Calu3 (cell line): ENCODE measurements around the gene KIAA1191. TPM values are rescaled to one million over a fixed set of nuclear protein-coding genes. Genes with fewer than 3 reads are reported as not detected.

Experiments
- BruUV-seq: library from RNA; stranded (reverse); fragments of 400-500 nt; replicated peaks from 2 replicates; lab custom pipeline; 2021; lab: Mats Ljungman, UMichigan
- CTCF ChIA-PET: fragments of 300-600 bp; sonication (Branson Sonifier 250); formaldehyde crosslinking; loops from one replicate; lab custom pipeline; 2022; ENCODE audit warnings: antibody characterized with exemption; lab: Charles Lee
- DNase-seq: peaks from one replicate; pipeline ENCODE4 v3.0.0; 2022
- H3K27ac Mint-ChIP-seq: one replicate; pipeline ENCODE4 v1.8.0; 2022; ENCODE audit warnings: mixed read lengths; ENCODE audit not compliant: unreplicated experiment
- H3K27me3 Mint-ChIP-seq: one replicate; pipeline ENCODE4 v1.8.0; 2022; ENCODE audit warnings: mixed read lengths; ENCODE audit not compliant: unreplicated experiment
- H3K36me3 Mint-ChIP-seq: one replicate; pipeline ENCODE4 v1.8.0; 2022; ENCODE audit warnings: mild to moderate bottlenecking, moderate library complexity, mixed read lengths; ENCODE audit not compliant: insufficient read depth, unreplicated experiment
- H3K4me1 Mint-ChIP-seq: one replicate; pipeline ENCODE4 v1.8.0; 2022; ENCODE audit warnings: mild to moderate bottlenecking, low read depth, mixed read lengths; ENCODE audit not compliant: unreplicated experiment
- H3K4me3 Mint-ChIP-seq: one replicate; pipeline ENCODE4 v1.8.0; 2022; ENCODE audit warnings: mild to moderate bottlenecking, low read depth, moderate library complexity, mixed read lengths; ENCODE audit not compliant: unreplicated experiment
- H3K9me3 Mint-ChIP-seq: one replicate; pipeline ENCODE4 v1.8.0; 2022; ENCODE audit warnings: low read depth, mixed read lengths; ENCODE audit not compliant: unreplicated experiment
- CTCF ChIP-seq: fragments of 200-600 bp; IDR thresholded peaks from one replicate; pipeline ENCODE4 v1.8.0; 2022; ENCODE audit warnings: antibody characterized with exemption; ENCODE audit not compliant: unreplicated experiment
- intact Hi-C: fragments of 100-400 bp; cut with micrococcal nuclease; formaldehyde crosslinking; loops from one replicate; pipeline ENCODE4 v1.10.0; 2022; ENCODE audit not compliant: unreplicated experiment
- total RNA-seq: library from RNA; stranded (reverse); gene quantifications from 2 replicates; pipeline ENCODE4 v1.2.3, GENCODE V29; 2022

KIAA1191 gene
- total RNA-seq, 1 experiment from 2014 or later: 79.0 TPM

DNA sequence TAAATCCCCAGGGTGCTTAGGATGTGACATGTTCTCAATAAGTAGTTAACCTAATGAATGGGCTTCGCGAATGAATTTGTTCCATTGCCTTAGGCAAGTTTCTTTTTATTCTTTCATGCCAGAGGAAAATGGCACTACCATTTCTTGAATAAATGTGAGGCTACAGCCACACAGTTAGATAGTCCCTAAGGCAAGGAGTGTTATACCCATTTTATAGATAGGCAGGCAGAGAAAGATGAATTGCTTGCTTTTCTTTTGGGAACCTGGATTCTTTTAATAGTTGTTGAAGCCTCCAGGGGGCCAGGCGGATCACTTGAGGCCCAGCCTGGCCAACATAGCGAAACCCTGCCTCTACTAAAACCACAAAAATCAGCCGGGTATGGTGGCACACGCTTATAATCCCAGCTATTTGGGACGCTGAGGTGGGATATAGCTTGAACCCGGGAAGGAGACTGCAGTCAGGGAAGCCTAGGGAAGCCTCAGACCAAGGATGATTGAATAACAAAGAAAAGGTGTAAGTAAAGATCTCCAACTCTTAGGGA lies 25.9 kb upstream of the KIAA1191 start:
- Mint-ChIP-seq H3K4me3 (peak overlapping the region; percentile 85), H3K9me3 (no peaks in the 10 kb centered on the region), H3K27me3 (no peaks in the 10 kb centered on the region), H3K36me3 (peaks cover 62% of the 10 kb centered on the region), H3K27ac (peak overlapping the region; percentile 94), H3K4me1 (peaks cover 23% of the 10 kb centered on the region)
- CTCF ChIA-PET: interaction anchor here (1.4 kb wide), 1 partner anchor 657 kb away, joined by 5 read pairs; no protein-coding TSS in a partner anchor
- intact Hi-C loops: no loop called here
- TF ChIP-seq CTCF: no peak
- DNase-seq: no peak
- TSS peak; percentile 64 for BruUV-seq

GRCh38 chr5:176386491-176386890 lies 24.9 kb upstream of the KIAA1191 start:
- intact Hi-C loops: no loop called here
- TF ChIP-seq CTCF: no peak
- H3K27me3 Mint-ChIP-seq: no peaks in the 10 kb centered on the region
- no TSS peak for BruUV-seq
- H3K9me3 Mint-ChIP-seq: no peaks in the 10 kb centered on the region
- DNase-seq: no peak
- peak overlapping the region; percentile 85 for H3K4me3 Mint-ChIP-seq
- no peak overlapping the region for H3K27ac Mint-ChIP-seq
- H3K4me1 Mint-ChIP-seq: peaks cover 23% of the 10 kb centered on the region
- CTCF ChIA-PET: no interaction called here
- H3K36me3 Mint-ChIP-seq: peaks cover 58% of the 10 kb centered on the region

DNA sequence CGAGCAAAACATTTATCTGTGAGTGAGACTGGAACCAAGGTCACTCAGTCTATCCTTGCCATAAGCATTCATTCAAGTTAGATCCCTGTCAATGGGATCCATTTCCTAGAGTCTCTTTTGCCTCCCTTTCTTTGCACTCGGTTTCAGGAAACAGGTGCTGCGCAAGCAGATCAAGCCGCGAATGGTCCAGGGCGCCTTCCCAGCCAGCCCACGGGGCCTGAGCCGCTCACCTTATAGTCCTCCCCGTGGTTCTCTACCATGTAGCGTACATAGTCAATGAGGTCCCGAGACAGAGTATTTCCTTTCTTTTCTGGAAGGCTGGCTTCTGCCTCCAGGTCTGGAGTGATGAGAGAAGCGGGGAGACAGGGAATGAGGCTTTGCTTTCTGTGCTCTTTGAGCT lies 23.4 kb upstream of the KIAA1191 start:
- H3K27me3 Mint-ChIP-seq: no peaks in the 10 kb centered on the region
- H3K27ac Mint-ChIP-seq: no peak overlapping the region
- CTCF ChIA-PET: no interaction called here
- TF ChIP-seq CTCF: no peak
- DNase-seq: no peak
- no peaks in the 10 kb centered on the region for H3K9me3 Mint-ChIP-seq
- H3K36me3 Mint-ChIP-seq: peaks cover 48% of the 10 kb centered on the region
- BruUV-seq: no TSS peak
- H3K4me1 Mint-ChIP-seq: peaks cover 23% of the 10 kb centered on the region
- H3K4me3 Mint-ChIP-seq: no peak overlapping the region
- intact Hi-C loops: no loop called here

DNA sequence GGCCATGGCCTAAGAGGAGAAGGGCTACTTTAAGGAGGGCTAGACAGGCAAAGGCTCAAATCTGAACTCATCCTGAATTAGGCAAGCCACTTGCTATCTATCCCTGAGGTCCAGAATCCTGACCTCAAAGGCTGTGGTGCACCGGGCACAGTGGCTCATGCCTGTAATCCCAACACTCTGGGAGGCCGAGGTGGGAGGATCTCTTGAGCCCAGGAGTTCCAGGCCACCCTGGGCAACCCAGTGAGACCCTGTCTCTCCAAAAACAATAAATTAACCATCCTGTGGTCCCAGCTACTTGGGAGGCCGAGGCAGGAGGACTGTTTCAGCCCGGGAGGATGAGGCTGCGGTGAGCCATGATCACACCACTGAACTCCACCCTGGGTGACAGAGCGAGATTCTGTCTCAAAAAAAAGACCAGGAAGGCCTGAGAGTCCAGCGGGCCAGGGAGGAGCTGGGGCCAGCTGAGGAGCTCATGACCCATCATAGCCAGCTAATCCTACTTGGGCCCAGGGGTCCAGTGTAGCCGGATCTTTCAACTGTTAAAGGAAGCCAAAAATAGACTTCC lies 22.9 kb upstream of the KIAA1191 start:
- H3K9me3 Mint-ChIP-seq: no peaks in the 10 kb centered on the region
- peaks cover 47% of the 10 kb centered on the region for H3K36me3 Mint-ChIP-seq
- H3K4me1 Mint-ChIP-seq: peaks cover 23% of the 10 kb centered on the region
- BruUV-seq: no TSS peak
- no peak overlapping the region for H3K4me3 Mint-ChIP-seq
- no peaks in the 10 kb centered on the region for H3K27me3 Mint-ChIP-seq
- intact Hi-C loops: no loop called here
- CTCF ChIA-PET: no interaction called here
- DNase-seq: no peak
- TF ChIP-seq CTCF: no peak
- H3K27ac Mint-ChIP-seq: no peak overlapping the region
